ENCODE data around the gene LRRC7. TPM values are rescaled to one million over a fixed set of nuclear protein-coding genes. Genes with fewer than 3 reads are reported as not detected.

LRRC7 gene
- polyA plus RNA-seq, 1 donor from 2014 or later, result 141 TPM

DNA sequence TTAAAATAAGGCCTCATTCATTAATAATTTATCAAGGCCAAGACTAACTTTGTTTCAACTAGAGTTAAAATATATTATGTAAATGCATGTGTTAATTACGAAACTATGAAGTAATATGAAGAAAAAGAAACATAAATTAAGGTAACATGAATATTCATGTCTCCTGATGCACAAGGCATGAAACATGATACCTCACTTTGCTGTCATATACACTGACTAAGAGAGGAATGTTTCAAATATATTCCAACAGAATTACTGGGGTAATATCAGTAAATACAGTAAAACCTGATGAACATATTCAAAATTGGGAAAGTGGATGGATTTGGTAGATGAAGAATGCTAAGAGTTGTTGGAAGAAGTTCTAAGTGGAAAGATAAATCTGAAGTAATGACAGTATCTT is 274.6 kb downstream of the LRRC7 start:
- no peaks in the 10 kb centered on the region for H4K20me1 ChIP-seq (ENCODE audit: insufficient read depth)
- no peaks in the 10 kb centered on the region for H3K9me3 ChIP-seq (ENCODE audit: low read length)
- H3K27ac ChIP-seq (ENCODE audit: low read length), result no peak overlapping the region
- TF ChIP-seq POLR2AphosphoS5 (IDR thresholded peaks at IDR 0.05) (no peak), SMC3 (conservative IDR thresholded peaks at IDR 0.05; ENCODE audit: poor library complexity) (no peak), CTCF (IDR thresholded peaks at IDR 0.05; ENCODE audit: poor library complexity, severe bottlenecking) (no peak), RAD21 (conservative IDR thresholded peaks at IDR 0.05) (no peak), EZH2 (IDR thresholded peaks at IDR 0.05; ENCODE audit: borderline replicate concordance, insufficient read depth, low read length, poor library complexity, severe bottlenecking) (no peak), EP300 (conservative IDR thresholded peaks at IDR 0.05; ENCODE audit: poor library complexity, severe bottlenecking) (no peak), TAF1 (IDR thresholded peaks at IDR 0.05; ENCODE audit: low read depth) (no peak)
- TF ChIP-seq, protein P1, sequence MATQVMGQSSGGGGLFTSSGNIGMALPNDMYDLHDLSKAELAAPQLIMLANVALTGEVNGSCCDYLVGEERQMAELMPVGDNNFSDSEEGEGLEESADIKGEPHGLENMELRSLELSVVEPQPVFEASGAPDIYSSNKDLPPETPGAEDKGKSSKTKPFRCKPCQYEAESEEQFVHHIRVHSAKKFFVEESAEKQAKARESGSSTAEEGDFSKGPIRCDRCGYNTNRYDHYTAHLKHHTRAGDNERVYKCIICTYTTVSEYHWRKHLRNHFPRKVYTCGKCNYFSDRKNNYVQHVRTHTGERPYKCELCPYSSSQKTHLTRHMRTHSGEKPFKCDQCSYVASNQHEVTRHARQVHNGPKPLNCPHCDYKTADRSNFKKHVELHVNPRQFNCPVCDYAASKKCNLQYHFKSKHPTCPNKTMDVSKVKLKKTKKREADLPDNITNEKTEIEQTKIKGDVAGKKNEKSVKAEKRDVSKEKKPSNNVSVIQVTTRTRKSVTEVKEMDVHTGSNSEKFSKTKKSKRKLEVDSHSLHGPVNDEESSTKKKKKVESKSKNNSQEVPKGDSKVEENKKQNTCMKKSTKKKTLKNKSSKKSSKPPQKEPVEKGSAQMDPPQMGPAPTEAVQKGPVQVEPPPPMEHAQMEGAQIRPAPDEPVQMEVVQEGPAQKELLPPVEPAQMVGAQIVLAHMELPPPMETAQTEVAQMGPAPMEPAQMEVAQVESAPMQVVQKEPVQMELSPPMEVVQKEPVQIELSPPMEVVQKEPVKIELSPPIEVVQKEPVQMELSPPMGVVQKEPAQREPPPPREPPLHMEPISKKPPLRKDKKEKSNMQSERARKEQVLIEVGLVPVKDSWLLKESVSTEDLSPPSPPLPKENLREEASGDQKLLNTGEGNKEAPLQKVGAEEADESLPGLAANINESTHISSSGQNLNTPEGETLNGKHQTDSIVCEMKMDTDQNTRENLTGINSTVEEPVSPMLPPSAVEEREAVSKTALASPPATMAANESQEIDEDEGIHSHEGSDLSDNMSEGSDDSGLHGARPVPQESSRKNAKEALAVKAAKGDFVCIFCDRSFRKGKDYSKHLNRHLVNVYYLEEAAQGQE (IDR thresholded peaks at IDR 0.05; ENCODE audit: borderline replicate concordance), result no peak
- no peaks in the 10 kb centered on the region for H3K9me2 ChIP-seq (ENCODE audit: insufficient read depth, low read length)
- no peak overlapping the region for H3K9ac ChIP-seq (ENCODE audit: low read length)
- H3K36me3 ChIP-seq (ENCODE audit: insufficient read depth, low read length), result no peaks in the 10 kb centered on the region
- H3K4me2 ChIP-seq (ENCODE audit: low read length), result no peak overlapping the region
- no peak overlapping the region for H3K4me3 ChIP-seq (ENCODE audit: low read length)
- H2AFZ ChIP-seq (ENCODE audit: low read depth, low read length), result no peak overlapping the region
- no peaks in the 10 kb centered on the region for H3K27me3 ChIP-seq (ENCODE audit: insufficient read depth, low read depth, low read length)
- H3F3A ChIP-seq (ENCODE audit: insufficient read depth, low read length, poor library complexity, severe bottlenecking), result no peaks in the 10 kb centered on the region
- H3K79me2 ChIP-seq (replicated peaks; ENCODE audit: insufficient read depth, low read length), result no peaks in the 10 kb centered on the region

DNA sequence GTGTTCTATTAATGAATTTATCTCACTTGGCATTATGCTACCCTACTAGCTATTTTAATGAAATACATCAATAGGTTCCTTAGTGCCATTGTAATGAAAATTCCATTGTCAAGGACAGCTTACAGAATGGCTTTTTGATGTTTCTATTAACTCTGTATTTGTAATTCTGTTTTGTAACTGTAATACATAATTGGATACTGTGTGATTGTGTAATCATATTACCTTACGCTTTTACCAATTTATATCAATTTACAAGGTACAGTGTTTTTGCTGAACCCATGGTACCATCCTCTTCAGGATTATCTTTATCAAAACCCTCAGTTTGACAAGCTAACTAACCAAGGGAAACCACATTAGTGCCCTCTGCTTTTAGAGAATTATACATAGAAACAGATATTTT is 277.9 kb downstream of the LRRC7 start:
- no peaks in the 10 kb centered on the region for H3K36me3 ChIP-seq (ENCODE audit: insufficient read depth, low read length)
- no peak overlapping the region for H3K9ac ChIP-seq (ENCODE audit: low read length)
- H3K27me3 ChIP-seq (ENCODE audit: insufficient read depth, low read depth, low read length), result no peaks in the 10 kb centered on the region
- no peaks in the 10 kb centered on the region for H3K9me3 ChIP-seq (ENCODE audit: low read length)
- H2AFZ ChIP-seq (ENCODE audit: low read depth, low read length), result no peak overlapping the region
- H3K9me2 ChIP-seq (ENCODE audit: insufficient read depth, low read length), result no peaks in the 10 kb centered on the region
- H3K4me3 ChIP-seq (ENCODE audit: low read length), result no peak overlapping the region
- H3F3A ChIP-seq (ENCODE audit: insufficient read depth, low read length, poor library complexity, severe bottlenecking), result no peaks in the 10 kb centered on the region
- TF ChIP-seq, protein P1 (IDR thresholded peaks at IDR 0.05; ENCODE audit: borderline replicate concordance), result no peak
- TF ChIP-seq CTCF (IDR thresholded peaks at IDR 0.05; ENCODE audit: poor library complexity, severe bottlenecking) (no peak), RAD21 (conservative IDR thresholded peaks at IDR 0.05) (no peak), EZH2 (IDR thresholded peaks at IDR 0.05; ENCODE audit: borderline replicate concordance, insufficient read depth, low read length, poor library complexity, severe bottlenecking) (no peak)
- no peaks in the 10 kb centered on the region for H4K20me1 ChIP-seq (ENCODE audit: insufficient read depth)
- no peak overlapping the region for H3K4me2 ChIP-seq (ENCODE audit: low read length)
- no peak overlapping the region for H3K27ac ChIP-seq (ENCODE audit: low read length)
- H3K79me2 ChIP-seq (replicated peaks; ENCODE audit: insufficient read depth, low read length), result no peaks in the 10 kb centered on the region

Measured in neural cell (in vitro differentiated cells).